K562 (cell line): ENCODE results near the gene GUK1. TPM values are rescaled to one million over a fixed set of nuclear protein-coding genes. Genes with fewer than 3 reads are reported as not detected.

ENCODE experiments used
- HIVEP1 ChIP-seq: fragments of 250-450 bp; sonication (Bioruptor Pico); IDR thresholded peaks from 2 replicates; pipeline ENCODE4 v1.4.0; 2020; ENCODE audit warnings: mild to moderate bottlenecking
- MTF1 ChIP-seq: fragments of 250-450 bp; sonication (Bioruptor Pico); IDR thresholded peaks from 2 replicates; pipeline ENCODE4 v1.9.0; 2021; ENCODE audit warnings: moderate library complexity, mild to moderate bottlenecking, inconsistent platforms, borderline replicate concordance
- NONO ChIP-seq, 2 experiments: fragments of 200-400 bp in 1 of 2; fragments of 450-650 bp in 1 of 2; formaldehyde crosslinking in 1 of 2; IDR thresholded peaks; 2 replicates each; pipeline ENCODE4 v1.6.1; 2017; ENCODE audit warnings: low read depth in 2 of 2, mild to moderate bottlenecking in 2 of 2, moderate library complexity in 2 of 2, low read length in 1 of 2
- RBM25 ChIP-seq: fragments of 200-400 bp; formaldehyde crosslinking; IDR thresholded peaks from 2 replicates; pipeline ENCODE4 v1.6.1; 2018; ENCODE audit warnings: low read length, low read depth, moderate library complexity; ENCODE audit not compliant: severe bottlenecking
- SETDB1 ChIP-seq: IDR thresholded peaks from one replicate; pipeline ENCODE4 v1.6.1; 2012; ENCODE audit warnings: low read length, control low read depth, inconsistent platforms
- SIN3A ChIP-seq, 2 experiments: fragments of 150-350 bp in 1 of 2; IDR thresholded peaks; 2 replicates each; pipeline ENCODE4 v1.6.1; 2011 to 2016; ENCODE audit warnings: borderline replicate concordance in 2 of 2, low read depth in 2 of 2, low read length in 2 of 2, mild to moderate bottlenecking in 2 of 2, moderate library complexity in 2 of 2; ENCODE audit not compliant: control insufficient read depth in 1 of 2
- polyA plus RNA-seq, 8 experiments: library from polyadenylated mRNA; depleted of rRNA in 4 of 8; stranded (reverse) in 5 of 8; unstranded in 3 of 8; fragments of >200 nt; fragmentation: Nextera tagmentation in 2 of 8; fragmentation: Illumina TruSeq in 1 of 8; extraction: Ambion mirVana in 2 of 8; extraction: Trizol in 1 of 8; gene quantifications; 2 replicates each; pipeline versions ENCODE4 v1.2.1 to v1.2.3, GENCODE V29; 2011 to 2014; ENCODE audit warnings: inconsistent platforms in 1 of 8, missing spikeins in 1 of 8
- total RNA-seq, 7 experiments: library from RNA; depleted of rRNA in 6 of 7; stranded (reverse); fragments of >200 nt in 6 of 7; fragmentation: Illumina TruSeq in 2 of 7; extraction: Trizol in 2 of 7; gene quantifications; 2 replicates each; pipeline versions ENCODE4 v1.2.1 to v1.2.3, GENCODE V29; 2011 to 2021; ENCODE audit warnings: low replicate concordance in 1 of 7
- TF ChIP-seq, protein P1 (sequence below): fragments of 450-650 bp; conservative IDR thresholded peaks from 2 replicates; pipeline ENCODE4 v1.6.1; 2016; ENCODE audit warnings: missing genetic modification characterization, low read depth, mild to moderate bottlenecking, missing compliant biosample characterization, moderate library complexity
- TF ChIP-seq, protein P2 (sequence below): fragments of 250-450 bp; sonication (Bioruptor Pico); IDR thresholded peaks from 2 replicates; pipeline ENCODE4 v1.5.1; 2021; ENCODE audit warnings: mild to moderate bottlenecking
- TF ChIP-seq, protein P3 (sequence below): fragments of 250-450 bp; sonication (Bioruptor Pico); IDR thresholded peaks from 2 replicates; pipeline ENCODE4 v1.8.0; 2021; ENCODE audit warnings: moderate library complexity, mild to moderate bottlenecking, inconsistent platforms
- TF ChIP-seq, protein P4 (sequence below), 2 experiments: fragments of 450-650 bp; formaldehyde crosslinking in 1 of 2; IDR thresholded peaks; 2 replicates each; pipeline versions ENCODE4 v1.4.0 to v1.6.1; 2014 to 2020; ENCODE audit warnings: mild to moderate bottlenecking in 2 of 2, borderline replicate concordance in 1 of 2, low read depth in 1 of 2
- TF ChIP-seq, protein P5 (sequence below): IDR thresholded peaks from 2 replicates; pipeline ENCODE4 v1.6.1; 2012; ENCODE audit warnings: low read depth, low read length, improper control_type of control experiment, borderline replicate concordance

The GUK1 gene
- total and polyA plus RNA-seq, 9 of the 15 experiments (the other 6 are each of a cell fraction or from before 2014, with no cell fraction given), result 7.0 to 331 (median 132) TPM

DNA sequence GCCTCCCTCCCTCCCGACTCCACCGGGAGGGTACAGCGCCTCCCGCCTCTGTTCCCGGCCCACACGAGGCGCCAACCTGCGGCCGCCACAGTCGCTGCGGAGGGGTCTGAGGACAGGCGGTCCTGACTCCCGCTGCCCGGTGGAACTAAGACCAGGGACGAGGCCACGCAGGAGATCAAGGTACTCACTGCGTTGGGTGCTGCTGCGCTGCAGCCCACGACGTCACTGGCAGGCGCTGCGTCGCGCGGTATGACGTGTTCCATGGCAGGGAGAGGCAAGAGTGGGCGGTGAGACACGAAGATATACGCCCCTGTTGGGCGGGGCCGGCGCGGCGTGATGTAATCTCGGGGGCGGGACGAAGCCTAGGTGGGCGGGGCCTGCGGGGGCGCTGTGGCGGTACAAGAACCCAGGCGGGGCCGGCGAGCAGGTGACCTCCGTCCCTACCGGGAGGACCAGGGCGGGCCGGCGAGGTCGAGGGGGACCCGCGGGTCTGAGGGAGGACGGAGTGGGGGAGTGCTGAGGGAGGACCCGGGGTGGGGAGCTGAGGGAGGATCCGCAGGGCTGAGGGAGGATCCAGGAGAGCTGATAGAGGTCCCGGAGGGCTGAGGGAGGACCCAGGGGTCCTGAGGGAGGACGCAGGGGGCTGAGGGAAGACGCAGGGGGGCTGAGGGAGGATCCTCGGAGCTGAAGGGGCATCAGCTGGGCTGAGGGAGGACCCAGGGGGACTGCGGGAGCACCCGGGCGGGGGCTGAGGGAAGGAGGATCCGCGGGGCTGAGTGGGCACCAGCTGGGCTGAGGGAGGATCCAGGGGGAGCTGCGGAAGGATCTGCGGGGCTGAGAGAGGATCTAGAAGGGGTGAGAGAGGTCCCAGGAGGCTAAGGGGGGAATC is 30.8 kb upstream of the GUK1 start, which contains the start of gene MRPL55 (continued):
- TF ChIP-seq SIN3A (IDR thresholded peaks at IDR 0.05; ENCODE audit: borderline replicate concordance in 2 of 2, control insufficient read depth in 1 of 2, low read depth in 2 of 2, low read length in 2 of 2) (peak; percentile 66 to 81; a peak in 2 of 4 replicates), RBM25 (no peak), MTF1 (CRISPR knock-in tag) (no peak), SETDB1 (peak; percentile 93), NONO (IDR thresholded peaks at IDR 0.05; ENCODE audit: low read depth in 2 of 2, low read length in 1 of 2) (no peak; a peak in 2 of 4 replicates), HIVEP1 (CRISPR knock-in tag) (0 out of 2 replicates have a peak, but pooled peaks have one; percentile 6)
- TF ChIP-seq, protein P1, sequence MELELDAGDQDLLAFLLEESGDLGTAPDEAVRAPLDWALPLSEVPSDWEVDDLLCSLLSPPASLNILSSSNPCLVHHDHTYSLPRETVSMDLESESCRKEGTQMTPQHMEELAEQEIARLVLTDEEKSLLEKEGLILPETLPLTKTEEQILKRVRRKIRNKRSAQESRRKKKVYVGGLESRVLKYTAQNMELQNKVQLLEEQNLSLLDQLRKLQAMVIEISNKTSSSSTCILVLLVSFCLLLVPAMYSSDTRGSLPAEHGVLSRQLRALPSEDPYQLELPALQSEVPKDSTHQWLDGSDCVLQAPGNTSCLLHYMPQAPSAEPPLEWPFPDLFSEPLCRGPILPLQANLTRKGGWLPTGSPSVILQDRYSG (tag), result no peak
- TF ChIP-seq, protein P2, sequence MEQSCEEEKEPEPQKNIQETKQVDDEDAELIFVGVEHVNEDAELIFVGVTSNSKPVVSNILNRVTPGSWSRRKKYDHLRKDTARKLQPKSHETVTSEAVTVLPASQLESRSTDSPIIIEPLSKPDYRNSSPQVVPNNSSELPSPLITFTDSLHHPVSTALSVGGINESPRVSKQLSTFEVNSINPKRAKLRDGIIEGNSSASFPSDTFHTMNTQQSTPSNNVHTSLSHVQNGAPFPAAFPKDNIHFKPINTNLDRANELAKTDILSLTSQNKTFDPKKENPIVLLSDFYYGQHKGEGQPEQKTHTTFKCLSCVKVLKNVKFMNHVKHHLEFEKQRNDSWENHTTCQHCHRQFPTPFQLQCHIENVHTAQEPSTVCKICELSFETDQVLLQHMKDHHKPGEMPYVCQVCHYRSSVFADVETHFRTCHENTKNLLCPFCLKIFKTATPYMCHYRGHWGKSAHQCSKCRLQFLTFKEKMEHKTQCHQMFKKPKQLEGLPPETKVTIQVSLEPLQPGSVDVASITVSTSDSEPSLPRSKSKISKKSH, result no peak
- TF ChIP-seq, protein P3, sequence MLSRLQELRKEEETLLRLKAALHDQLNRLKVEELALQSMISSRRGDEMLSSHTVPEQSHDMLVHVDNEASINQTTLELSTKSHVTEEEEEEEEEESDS (CRISPR knock-in tag), result no peak
- TF ChIP-seq, protein P4, sequence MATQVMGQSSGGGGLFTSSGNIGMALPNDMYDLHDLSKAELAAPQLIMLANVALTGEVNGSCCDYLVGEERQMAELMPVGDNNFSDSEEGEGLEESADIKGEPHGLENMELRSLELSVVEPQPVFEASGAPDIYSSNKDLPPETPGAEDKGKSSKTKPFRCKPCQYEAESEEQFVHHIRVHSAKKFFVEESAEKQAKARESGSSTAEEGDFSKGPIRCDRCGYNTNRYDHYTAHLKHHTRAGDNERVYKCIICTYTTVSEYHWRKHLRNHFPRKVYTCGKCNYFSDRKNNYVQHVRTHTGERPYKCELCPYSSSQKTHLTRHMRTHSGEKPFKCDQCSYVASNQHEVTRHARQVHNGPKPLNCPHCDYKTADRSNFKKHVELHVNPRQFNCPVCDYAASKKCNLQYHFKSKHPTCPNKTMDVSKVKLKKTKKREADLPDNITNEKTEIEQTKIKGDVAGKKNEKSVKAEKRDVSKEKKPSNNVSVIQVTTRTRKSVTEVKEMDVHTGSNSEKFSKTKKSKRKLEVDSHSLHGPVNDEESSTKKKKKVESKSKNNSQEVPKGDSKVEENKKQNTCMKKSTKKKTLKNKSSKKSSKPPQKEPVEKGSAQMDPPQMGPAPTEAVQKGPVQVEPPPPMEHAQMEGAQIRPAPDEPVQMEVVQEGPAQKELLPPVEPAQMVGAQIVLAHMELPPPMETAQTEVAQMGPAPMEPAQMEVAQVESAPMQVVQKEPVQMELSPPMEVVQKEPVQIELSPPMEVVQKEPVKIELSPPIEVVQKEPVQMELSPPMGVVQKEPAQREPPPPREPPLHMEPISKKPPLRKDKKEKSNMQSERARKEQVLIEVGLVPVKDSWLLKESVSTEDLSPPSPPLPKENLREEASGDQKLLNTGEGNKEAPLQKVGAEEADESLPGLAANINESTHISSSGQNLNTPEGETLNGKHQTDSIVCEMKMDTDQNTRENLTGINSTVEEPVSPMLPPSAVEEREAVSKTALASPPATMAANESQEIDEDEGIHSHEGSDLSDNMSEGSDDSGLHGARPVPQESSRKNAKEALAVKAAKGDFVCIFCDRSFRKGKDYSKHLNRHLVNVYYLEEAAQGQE (IDR thresholded peaks at IDR 0.05; ENCODE audit: borderline replicate concordance), result no peak
- TF ChIP-seq, protein P4 (CRISPR knock-in tag; IDR thresholded peaks at IDR 0.05; ENCODE audit: low read depth), result 0 out of 2 replicates have a peak, but pooled peaks have one; percentile 27
- TF ChIP-seq, protein P5, sequence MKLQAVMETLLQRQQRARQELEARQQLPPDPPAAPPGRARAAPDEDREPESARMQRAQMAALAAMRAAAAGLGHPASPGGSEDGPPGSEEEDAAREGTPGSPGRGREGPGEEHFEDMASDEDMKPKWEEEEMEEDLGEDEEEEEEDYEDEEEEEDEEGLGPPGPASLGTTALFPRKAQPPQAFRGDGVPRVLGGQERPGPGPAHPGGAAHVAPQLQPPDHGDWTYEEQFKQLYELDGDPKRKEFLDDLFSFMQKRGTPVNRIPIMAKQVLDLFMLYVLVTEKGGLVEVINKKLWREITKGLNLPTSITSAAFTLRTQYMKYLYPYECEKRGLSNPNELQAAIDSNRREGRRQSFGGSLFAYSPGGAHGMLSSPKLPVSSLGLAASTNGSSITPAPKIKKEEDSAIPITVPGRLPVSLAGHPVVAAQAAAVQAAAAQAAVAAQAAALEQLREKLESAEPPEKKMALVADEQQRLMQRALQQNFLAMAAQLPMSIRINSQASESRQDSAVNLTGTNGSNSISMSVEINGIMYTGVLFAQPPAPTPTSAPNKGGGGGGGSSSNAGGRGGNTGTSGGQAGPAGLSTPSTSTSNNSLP, result no peak
